Measurements from ENCODE around the gene ELOVL6.

Gene ELOVL6

GRCh38 chr4:109998867-109999584, 199.4 kb downstream of the ELOVL6 start:
- Histone ChIP-seq H3K36me3 (ENCODE audit: insufficient read depth, low read depth, low read length) (no peaks in the 10 kb centered on the region), H3K9ac (ENCODE audit: low read depth, low read length) (no peak overlapping the region), H3K9me3 (ENCODE audit: insufficient read depth, low read depth, low read length) (no peaks in the 10 kb centered on the region), H3K27me3 (ENCODE audit: insufficient read depth, low read length) (no peaks in the 10 kb centered on the region), H3K4me1 (ENCODE audit: insufficient read depth, low read length) (no peaks in the 10 kb centered on the region), H3K4me3 (ENCODE audit: low read length) (no peak overlapping the region), H3K27ac (ENCODE audit: low read length) (no peak overlapping the region)

- H3K27ac ChIP-seq (ENCODE audit: low read length) = no peak overlapping the region
- H3K9ac ChIP-seq (ENCODE audit: low read depth, low read length) = no peak overlapping the region
- H3K9me3 ChIP-seq (ENCODE audit: insufficient read depth, low read depth, low read length) = no peaks in the 10 kb centered on the region
- no peaks in the 10 kb centered on the region for H3K27me3 ChIP-seq (ENCODE audit: insufficient read depth, low read length)
- no peaks in the 10 kb centered on the region for H3K4me1 ChIP-seq (ENCODE audit: insufficient read depth, low read length)
- no peaks in the 10 kb centered on the region for H3K36me3 ChIP-seq (ENCODE audit: insufficient read depth, low read depth, low read length)
- no peak overlapping the region for H3K4me3 ChIP-seq (ENCODE audit: low read length)
Observed at GRCh38 chr4:109996526-109996925, 201.9 kb downstream of the ELOVL6 start.

Measured in iPS-20b (cell line).